ENCODE data around the gene NOXRED1. TPM values are rescaled to one million over a fixed set of nuclear protein-coding genes. Genes with fewer than 3 reads are reported as not detected.

The NOXRED1 gene
- total and polyA plus RNA-seq, 10 of the 15 experiments (the other 5 are each of a cell fraction or from before 2014, with no cell fraction given), result 0.06 to 0.62 (median 0.14) TPM

GRCh38 chr14:77421201-77421600, 2.1 kb downstream of the NOXRED1 start:
- no peak overlapping the region for H3K4me2 ChIP-seq (ENCODE audit: control insufficient read depth, insufficient read depth)
- H3K27me3 ChIP-seq (replicated peaks in 1 of 2; ENCODE audit: control insufficient read depth in 2 of 2, insufficient read depth in 2 of 2, low read length in 1 of 2), result no peaks in the 10 kb centered on the region
- intact Hi-C loops (cut with micrococcal nuclease; ENCODE audit: unreplicated experiment) (no loop called here), in situ Hi-C loops (cut with MboI) (no loop called here)
- BruUV-seq (replicated peaks), result no TSS peak
- no peak for DNase-seq (ENCODE audit: low read depth, low spot score)
- ATAC-seq, result no peak
- H3K4me3 ChIP-seq, result no peak overlapping the region
- H3K27ac ChIP-seq (ENCODE audit: control insufficient read depth, insufficient read depth), result no peak overlapping the region
- RAD21 ChIA-PET (ENCODE audit: unreplicated experiment), result interaction anchor here (0.5 kb wide), 1 partner anchor 102 kb away, joined by 3 read pairs; no protein-coding TSS in a partner anchor
- FAIRE-seq, result no peak
- SMC1A ChIA-PET (ENCODE audit: uncharacterized antibody, unreplicated experiment), result no interaction called here
- peaks cover 4 to 8% of the 10 kb centered on the region in 2 experiments for H3K36me3 ChIP-seq (ENCODE audit: control insufficient read depth in 2 of 2, insufficient read depth in 2 of 2, low read length in 1 of 2)
- CTCF ChIA-PET, result no interaction called here
- no peaks in the 10 kb centered on the region; the same call in 2 of the 3 replicates for H3K9me3 ChIP-seq (replicated peaks; ENCODE audit: control insufficient read depth, insufficient read depth, low read length)
- no peaks in the 10 kb centered on the region for H4K20me1 ChIP-seq (ENCODE audit: control insufficient read depth, insufficient read depth)
- 50% methylated on average over 2 of the region's 2 CpGs for WGBS (ENCODE audit: insufficient coverage, insufficient replicate concordance, low lambda C conversion rate, missing lambda C conversion rate)
- H3K4me1 ChIP-seq (ENCODE audit: control insufficient read depth, insufficient read depth, low read length), result no peaks in the 10 kb centered on the region
- H2AFZ ChIP-seq (ENCODE audit: control insufficient read depth, low read depth, low read length), result no peak overlapping the region
- POLR2A ChIA-PET, result interaction anchor here (0.6 kb wide), 1 partner anchor 160 kb away, joined by 3 read pairs; no protein-coding TSS in a partner anchor
- H3K9ac ChIP-seq (ENCODE audit: control insufficient read depth, insufficient read depth, low read length), result no peak overlapping the region
- no peaks in the 10 kb centered on the region for H3K79me2 ChIP-seq (ENCODE audit: control insufficient read depth, insufficient read depth, low read length)
- TF ChIP-seq YY1 (IDR thresholded peaks at IDR 0.05; ENCODE audit: low read depth, low read length) (no peak), REST (IDR thresholded peaks at IDR 0.05; ENCODE audit: low read depth, low read length) (no peak), NRF1 (conservative IDR thresholded peaks at IDR 0.05; ENCODE audit: low read depth, low read length) (no peak), MEF2B (IDR thresholded peaks at IDR 0.05; ENCODE audit: partially characterized antibody, poor library complexity, severe bottlenecking) (no peak), CHD1 (IDR thresholded peaks at IDR 0.05; ENCODE audit: low read depth, low read length) (no peak), E2F8 (IDR thresholded peaks at IDR 0.05; ENCODE audit: low read depth, partially characterized antibody) (no peak), YBX1 (IDR thresholded peaks at IDR 0.05) (no peak), MEF2A (IDR thresholded peaks at IDR 0.05; ENCODE audit: insufficient read depth, low read depth, low read length) (no peak), ATF3 (IDR thresholded peaks at IDR 0.05; ENCODE audit: borderline replicate concordance, extremely low read depth, low read depth, low read length) (no peak), CBX5 (IDR thresholded peaks at IDR 0.05; ENCODE audit: low read depth) (no peak), FOS (IDR thresholded peaks at IDR 0.05; ENCODE audit: borderline replicate concordance, extremely low read depth, insufficient read length) (no peak), ZBTB40 (IDR thresholded peaks at IDR 0.05; ENCODE audit: borderline replicate concordance) (no peak)

Data from GM12878 (cell line).